ENCODE results near the gene KCNMA1.

The KCNMA1 gene

DNA sequence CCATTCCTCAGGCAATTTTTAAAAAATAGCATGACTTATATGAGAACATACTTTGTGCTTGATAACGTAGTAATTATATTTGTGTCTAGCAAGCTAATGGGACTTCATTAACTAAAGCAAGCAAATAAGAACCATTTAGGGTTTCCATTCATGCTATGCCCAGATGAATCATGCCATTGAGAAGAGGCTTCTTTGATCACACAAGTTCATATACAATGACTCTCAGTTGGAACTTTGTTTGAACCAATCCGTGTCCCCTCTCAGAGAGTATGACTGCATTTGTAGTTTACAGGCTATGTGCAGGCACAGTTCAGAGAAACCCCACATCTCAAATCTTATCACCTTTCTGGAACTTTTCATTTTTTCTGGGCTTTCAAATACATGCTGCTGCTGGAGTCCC, 614.2 kb downstream of the KCNMA1 start:
- DNase-seq: no peak

DNA sequence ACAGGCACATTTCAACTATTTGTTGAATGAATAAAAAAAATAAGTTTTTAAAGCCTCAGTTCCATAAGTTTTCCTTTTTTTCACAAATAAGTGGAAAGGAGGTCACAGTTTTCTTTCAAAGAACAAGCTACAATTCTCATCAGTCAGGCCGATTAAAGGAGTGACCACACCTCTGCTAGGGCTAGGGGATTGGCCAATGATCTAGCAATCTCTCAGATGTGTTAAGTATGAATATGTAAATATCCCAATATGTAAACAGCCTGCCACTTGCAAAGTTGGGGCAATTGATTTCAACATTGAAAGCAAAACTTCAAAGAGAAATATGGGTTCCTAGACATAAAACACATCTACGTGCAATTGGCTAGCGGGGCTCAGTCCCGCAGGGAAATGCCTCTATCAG, 614.9 kb downstream of the KCNMA1 start:
- no peak for DNase-seq

- no peak for DNase-seq
These were observed 615.6 kb downstream of the KCNMA1 start for GRCh38 chr10:77021966-77022490.

DNA sequence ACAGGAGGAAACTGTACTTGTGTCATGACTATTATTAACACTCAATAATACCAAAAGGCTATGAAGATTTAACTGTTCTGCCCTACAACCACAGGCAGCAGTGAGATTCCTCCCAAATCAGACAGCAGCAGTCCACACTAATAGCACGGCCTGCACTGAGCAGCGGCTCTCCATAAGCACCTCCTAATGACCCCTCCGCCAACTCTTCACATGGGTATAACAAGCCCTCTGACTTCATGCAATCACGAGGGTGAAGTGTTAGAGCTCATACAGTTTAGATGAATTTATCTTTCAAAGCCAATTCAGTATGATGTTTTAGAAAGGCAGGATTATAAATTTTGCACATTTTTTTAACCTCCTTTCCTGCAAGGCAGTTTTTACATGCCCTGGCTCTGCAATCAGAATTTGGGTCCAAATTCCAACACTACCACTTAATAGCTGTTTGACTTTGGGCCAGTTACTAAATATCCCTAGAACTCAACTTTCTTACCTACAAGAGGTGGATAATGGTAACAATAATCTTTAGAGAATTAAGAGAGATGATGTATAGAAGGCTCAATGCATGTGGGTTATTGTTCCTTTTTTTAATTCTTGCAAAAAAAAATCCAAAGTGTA, 617.1 kb downstream of the KCNMA1 start:
- no peak for DNase-seq

DNA sequence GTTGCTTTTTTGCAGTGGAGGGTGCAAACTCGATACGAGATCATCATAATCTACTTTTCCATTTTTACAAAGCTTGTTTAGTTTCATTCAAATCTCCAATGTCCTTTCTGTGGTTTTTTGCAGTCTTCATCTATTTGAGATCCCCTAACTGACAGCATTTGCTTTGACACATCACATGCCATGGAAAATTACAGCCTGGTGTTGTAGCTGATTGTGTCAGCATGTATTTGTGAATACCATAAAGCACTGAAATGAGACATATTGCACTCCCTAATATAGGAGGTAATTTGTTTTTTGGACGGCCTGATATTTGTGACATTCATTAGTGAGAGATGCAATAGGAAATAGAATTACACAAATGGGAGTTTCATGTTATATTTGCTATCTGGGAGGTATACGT, 620.8 kb downstream of the KCNMA1 start:
- DNase-seq: no peak

- no peak for DNase-seq
These were observed 621.3 kb downstream of the KCNMA1 start for GRCh38 chr10:77016278-77016815.

DNA sequence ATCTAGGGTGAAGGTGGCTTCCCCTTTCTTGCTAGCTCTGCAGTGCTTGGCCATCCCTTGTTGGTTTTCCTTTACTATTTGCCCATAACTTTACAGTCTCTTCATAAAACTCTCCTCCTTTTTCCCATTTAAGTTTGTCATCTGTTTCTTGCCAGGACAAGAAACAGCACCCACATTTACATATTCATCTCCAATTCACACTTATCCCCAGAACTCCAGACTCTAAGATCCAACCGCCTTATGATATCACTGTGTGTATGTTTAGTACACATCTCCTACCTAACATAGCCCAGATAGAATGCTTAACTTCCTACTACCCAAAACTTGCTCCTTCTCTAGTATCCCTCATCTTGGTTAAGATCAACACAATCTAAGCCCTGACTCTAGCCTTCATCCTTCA, 622.2 kb downstream of the KCNMA1 start:
- DNase-seq: no peak

DNA sequence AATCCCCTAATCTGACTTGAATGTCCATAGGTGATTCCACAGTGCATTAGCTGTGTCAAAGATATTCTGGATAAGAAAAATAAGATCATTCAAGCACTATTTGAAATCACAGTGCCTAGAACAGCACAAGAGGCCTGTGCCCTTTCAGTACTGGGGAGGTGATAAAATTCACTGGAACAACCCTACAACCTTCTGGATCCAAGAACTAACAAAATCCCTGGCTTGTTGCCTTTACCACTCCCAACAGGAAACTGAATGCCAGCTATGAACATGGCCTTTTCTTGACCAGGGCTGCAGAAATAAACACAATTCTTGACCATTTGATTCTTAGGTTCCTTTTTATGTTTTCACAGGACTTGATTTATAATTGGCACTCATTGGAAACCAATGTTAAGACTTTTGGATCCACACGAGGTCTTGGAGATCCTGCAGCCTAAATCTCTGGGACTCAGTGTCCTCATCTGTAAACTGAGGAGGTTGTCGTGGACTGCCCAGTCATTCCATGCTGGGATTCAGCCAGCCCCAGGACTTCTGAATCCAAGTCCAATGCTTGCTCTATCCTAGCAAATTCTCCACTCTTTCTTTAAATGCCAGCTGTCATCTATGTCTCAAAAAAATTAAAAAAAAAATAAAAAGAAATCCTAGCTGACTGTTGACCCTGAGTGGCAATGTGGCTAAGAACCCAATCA, 624.7 kb downstream of the KCNMA1 start:
- DNase-seq: no peak

- DNase-seq: peak; percentile 80
These were observed 625.5 kb downstream of the KCNMA1 start for GRCh38 chr10:77011874-77012811.

- no peak for DNase-seq
These were observed 627.2 kb downstream of the KCNMA1 start for GRCh38 chr10:77010430-77010829.

DNA sequence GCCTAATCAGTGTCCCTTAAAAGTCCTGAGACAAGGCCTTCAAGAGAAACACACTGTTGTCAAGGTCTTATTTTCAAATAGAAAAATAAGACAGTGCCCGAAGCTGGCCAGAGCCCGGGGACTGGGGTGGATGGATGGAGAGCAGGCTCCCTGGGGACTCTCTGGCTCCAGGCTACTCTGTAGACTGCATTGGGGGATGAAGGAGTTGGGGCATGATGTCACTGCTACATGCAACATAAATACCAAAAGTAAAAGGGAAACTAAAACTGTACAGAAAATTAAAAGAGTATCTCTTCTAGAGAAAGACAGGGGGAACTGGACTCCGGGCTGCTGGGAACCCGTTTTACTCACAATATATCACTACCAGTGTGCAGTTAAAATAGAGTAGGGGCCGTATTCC, 629.8 kb downstream of the KCNMA1 start:
- DNase-seq: no peak

DNA sequence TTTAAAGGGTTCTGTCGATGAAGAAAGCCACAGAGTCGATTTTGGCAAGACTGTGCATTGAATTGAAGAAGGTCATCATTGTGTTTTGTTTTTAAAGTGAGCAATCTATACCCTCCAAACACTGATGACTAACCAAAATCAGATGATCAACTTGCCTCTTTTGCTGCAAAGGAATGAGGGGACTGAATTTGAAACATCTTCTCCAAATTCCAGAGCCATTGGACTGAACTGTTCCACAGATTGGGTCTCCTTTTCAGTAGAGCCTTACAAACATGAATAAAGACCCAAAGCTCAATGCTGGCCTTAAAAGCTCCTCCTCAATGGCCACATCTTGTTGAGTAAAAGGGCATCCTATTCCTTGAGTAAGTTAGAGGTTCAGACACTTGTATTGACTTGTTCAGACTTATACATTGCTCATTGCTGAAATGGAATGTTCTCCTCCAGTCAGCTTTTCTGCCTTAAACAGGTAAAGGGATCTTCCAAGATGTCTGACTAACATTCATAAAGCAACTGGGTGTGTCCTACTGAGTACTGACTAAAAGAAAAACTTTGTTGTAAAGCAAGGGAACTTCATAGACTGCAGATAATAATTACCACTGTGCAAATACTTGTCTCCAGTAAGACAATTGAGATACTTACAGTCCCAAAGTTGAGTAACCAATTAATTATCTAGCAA, 630.6 kb downstream of the KCNMA1 start:
- DNase-seq: no peak

- DNase-seq: no peak
These were observed 631.7 kb downstream of the KCNMA1 start for GRCh38 chr10:77005871-77006270.

DNA sequence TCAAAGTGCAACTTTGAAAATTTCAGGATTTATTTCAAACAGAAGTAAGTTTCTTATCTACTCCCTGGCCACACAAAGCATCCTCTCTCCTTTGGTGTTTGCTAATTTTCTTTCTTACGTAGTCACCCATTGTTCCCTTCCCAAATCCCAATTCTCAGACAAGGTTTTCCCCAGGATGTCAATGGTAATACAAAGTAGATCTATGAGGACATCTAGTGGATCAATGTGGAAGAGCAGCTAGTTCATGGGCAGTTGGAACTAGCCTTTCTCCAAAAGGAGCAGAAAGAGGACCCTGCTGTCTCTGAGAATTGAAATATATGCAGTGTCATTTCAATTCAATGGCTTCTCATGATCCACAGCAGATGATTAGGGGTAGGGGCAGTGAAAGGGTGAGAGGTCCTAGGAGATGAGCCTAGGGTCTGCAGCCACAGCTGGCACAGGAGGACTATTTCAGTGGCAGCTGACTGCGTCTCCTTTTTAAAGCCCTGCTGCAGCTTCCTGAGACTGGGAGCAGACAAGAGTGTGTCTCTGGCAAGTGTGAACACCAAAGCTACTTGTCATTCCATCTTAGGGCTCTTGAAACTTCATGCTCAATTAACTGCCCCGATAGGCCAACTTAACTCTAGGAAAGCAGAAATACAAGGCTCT, 632.6 kb downstream of the KCNMA1 start:
- DNase-seq: peak; percentile 68

- no peak for DNase-seq
These were observed 634.7 kb downstream of the KCNMA1 start for GRCh38 chr10:77002872-77003271.

DNA sequence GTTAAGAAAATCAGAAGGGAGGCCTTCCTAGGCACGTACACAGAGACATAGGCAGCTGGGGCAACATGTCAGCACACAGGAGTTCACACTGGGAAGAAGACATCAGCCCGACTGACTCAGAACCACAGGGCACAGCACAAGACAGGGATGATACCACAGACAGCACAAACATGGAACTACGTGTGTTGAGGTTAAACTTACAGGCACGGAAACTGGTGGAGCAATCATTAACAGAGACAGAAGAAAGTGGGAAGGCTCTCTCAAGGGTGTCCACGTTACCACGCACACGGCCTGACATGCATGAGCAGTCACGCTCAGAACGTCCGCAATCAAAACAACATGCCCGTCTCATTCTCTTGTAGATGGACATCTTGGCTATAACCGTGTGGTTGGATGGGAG, 636.4 kb downstream of the KCNMA1 start:
- no peak for DNase-seq

- DNase-seq: peak; percentile 25
These were observed 639.2 kb downstream of the KCNMA1 start for GRCh38 chr10:76998451-76998850.

DNA sequence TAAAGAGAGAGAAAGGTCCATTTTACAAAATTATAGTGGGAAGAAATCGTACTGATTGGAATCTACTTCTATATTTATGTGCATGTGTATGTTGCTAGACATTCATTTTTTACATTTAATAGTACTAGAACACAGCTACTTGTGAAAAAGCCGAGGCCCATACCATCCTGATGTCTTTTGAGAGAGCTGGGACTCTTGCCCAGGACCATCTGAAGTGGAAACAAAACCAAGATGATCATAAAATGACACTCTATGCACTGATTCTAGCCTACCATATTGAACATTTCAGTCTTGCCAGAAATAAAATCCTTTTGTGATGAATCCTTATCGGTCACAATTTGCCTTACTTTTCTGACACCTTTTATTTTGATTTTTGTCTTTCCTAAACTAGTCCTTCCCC, 640.0 kb downstream of the KCNMA1 start:
- no peak for DNase-seq

DNA sequence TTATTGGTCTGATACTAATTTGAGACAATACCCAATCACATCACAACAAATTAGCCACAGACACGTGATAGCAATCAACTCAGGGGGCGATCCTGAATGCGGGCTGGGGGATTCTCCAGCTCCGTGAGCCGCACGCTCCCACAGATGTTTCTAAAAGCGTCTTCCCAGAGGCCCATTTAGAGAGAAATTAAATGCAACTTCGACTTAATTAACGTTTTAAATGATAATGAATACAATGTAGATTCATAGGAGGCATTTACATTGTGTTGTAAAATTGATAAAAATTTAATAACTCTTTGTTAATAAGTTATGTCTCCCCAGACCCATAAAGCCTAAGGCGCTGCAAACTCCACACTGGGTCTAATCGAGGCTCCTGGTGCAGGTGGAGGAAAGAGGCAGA, 642.6 kb downstream of the KCNMA1 start:
- DNase-seq: no peak

DNA sequence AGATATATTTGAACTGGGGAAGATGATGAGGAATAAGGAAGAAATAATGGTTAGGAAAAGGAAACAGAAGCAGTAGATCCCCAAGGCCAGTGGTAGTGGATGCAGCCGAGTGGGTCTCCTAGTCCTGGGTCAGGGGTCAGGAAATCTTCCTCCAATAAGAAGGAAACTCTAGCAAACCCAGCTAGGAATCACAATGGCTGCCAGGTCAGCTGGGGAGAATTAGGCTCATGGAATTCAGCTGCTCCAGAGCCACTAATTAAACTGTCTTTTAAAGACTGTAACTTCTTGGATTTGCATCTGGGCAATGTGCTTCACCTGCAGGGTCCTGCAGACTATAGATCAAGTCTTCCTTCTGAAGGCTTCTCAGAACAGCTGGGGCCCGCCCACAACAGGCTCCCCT, 644.4 kb downstream of the KCNMA1 start:
- DNase-seq: no peak

DNA sequence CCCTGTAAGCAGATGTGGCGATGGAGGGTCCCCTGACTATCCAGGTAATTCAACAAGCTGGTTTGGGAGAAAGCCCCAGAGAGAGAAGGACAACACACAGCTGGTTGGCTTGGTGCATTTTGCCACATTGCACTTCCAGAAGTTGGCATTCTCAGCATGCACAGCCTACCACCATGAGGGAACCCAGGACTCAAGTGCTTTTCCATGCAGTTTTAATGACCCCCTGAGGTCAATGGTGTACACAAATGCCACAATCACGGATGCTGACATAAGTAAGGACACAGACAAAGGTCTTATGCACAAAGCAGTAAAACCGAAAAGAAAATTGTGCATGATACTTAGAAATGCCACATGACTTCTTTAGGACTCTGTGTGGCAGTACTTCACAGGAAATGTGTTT, 645.1 kb downstream of the KCNMA1 start:
- DNase-seq: no peak

DNA sequence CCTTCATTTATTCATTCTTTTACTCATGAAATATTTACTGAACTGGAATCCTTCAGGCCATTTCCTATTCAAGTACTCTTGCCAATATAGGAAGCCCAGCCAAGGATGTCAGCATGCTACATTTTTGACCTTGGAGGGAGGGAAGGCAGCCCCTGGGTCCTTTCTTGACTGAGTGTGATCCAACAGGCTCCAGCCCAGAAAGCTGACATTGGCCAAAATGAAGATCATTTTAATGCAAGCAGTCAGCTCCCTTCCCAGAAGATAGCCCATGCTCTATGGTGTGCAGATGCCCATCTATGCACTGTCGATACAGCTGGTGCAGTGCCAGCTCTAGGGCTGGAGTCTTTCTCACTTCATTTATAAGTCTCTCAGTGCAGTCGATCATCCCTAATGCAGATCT, 646.0 kb downstream of the KCNMA1 start:
- no peak for DNase-seq
